Dermis microvascular lymphatic vessel endothelial cell (primary cell): ENCODE data around the gene CAMK2D. TPM values are rescaled to one million over a fixed set of nuclear protein-coding genes. Genes with fewer than 3 reads are reported as not detected.
"Not testable (repeated sequence)": the region's sequence is repeated elsewhere in the genome, so short reads cannot be mapped to it uniquely, and the experiment has no call there.

Experiments used
- DNase-seq, 2 donors: peaks; one replicate each; pipeline versions ENCODE4 v3.0.0 to v3.0.0-alpha.2; 2010; ENCODE audit warnings: low read depth in 2 of 2
- total RNA-seq: library from RNA; depleted of rRNA; stranded (reverse); fragments of >200 nt; gene quantifications from 2 replicates; pipeline ENCODE4 v1.2.1, GENCODE V29; 2014

Gene CAMK2D
- total RNA-seq, 1 donor from 2014 or later = 37.5 TPM

DNA sequence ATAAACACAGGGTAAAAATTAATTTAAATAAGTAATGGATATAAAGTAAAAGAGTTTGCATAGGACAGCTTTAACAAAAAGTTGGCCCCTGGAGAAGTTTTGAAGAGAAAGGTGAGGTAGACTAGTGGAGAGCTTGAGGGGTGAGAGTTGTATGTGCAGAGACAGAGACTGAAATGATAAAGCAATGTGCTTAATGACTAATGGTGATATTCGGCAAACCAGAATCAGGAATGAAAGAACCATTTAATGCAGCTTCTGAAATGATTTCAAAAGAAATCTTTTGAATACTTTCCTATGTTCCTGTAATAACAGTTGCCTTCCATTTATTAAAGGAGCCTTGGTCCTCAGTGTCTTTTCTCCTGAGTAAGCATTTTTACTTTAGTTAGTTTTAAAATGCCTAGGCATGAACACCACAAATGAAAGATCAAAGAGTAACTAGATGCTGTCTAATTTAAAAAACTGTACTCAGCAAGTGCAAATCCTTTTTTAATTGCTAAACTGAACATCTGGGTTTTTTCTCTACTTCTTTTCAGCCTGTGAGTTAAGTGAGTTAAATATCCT lies 28.5 kb downstream of the CAMK2D start:
- DNase-seq = no peak

DNA sequence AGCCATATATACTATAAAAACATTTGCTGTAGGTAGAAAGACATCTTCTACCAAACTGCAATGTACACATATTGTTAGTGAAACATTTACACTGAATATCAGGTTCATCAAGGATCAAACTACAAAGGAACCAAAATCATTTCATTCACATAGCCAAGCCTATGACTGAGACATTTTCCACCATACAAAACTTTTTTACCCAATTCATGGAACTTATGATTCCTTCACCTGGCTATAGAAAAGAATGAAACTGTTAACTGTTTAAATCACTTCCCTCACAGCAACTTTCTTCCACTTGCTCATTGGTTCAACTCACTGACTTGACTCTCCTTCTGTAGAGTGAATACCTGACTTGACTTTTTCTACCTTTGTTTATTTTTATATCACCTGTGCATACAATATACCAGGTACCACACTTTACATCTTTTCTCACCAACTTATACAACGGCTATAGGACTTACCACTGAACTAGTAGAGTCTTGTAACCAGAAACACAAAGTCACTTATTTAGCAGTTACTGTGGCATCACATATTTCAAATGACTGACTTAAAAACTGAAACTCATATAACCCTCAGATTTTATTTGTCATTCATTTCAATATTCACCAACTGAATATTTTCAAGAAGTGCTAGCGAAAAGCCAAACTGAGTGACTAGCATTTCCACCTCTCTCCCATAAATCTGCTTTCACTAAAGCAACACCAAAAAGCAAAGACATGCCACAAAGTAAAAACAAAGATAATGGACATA lies 30.9 kb downstream of the CAMK2D start:
- DNase-seq = no peak

DNA sequence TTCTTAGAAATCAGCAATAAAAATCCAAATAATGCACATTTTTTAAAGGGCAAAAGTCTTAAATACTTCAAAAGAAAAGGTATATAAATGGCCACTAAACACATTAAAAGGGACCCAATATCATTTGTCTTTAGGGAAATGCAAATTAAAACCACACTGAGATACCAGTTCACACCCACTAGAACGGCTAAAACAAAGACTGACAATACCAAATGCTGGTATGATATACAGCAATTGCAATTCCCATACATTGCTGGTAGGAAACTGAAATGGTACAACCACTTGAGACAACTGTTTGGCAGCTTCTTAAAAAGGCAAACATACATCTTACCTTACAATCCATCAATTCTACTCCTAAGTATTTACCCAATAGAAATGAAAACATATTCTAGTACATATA lies 33.7 kb downstream of the CAMK2D start:
- DNase-seq = no peak

DNA sequence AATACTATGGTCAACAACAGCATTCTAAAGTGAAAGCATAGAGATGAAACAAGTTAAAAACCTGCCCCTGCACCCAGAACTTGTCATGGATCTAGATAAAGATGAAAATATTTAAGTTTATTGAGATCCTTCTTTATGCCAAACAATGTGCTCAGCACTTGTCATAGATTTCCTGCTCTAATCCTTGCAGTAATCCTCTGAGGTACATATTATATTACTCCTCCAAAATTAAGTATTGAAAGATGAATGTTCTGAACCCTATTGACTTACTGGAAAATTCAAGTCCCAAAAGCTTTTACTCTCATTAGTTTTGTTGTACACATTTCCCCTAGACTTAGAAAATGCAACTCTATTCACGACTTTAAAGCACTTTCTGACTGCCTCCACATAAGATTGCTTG lies 35.6 kb downstream of the CAMK2D start:
- DNase-seq = no peak

DNA sequence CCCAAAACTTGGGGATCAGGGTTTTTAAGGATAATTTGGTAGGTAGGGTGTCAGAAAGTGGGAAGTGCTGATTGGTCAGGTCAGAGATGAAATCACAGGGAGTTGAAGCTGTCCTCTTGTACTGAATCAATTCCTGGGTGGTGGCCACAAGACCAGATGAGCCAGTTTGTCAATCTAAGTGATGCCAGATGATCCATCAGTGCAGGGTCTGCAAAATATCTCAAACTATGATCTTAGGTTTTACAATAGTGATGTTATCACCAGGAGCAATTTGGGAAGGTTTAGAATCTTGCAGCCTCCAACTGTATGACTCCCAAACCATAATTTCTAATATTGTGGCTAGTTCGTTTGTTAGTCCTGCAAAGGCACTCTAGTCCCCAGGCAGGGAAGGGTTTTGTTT lies 43.3 kb downstream of the CAMK2D start:
- DNase-seq = no peak

DNA sequence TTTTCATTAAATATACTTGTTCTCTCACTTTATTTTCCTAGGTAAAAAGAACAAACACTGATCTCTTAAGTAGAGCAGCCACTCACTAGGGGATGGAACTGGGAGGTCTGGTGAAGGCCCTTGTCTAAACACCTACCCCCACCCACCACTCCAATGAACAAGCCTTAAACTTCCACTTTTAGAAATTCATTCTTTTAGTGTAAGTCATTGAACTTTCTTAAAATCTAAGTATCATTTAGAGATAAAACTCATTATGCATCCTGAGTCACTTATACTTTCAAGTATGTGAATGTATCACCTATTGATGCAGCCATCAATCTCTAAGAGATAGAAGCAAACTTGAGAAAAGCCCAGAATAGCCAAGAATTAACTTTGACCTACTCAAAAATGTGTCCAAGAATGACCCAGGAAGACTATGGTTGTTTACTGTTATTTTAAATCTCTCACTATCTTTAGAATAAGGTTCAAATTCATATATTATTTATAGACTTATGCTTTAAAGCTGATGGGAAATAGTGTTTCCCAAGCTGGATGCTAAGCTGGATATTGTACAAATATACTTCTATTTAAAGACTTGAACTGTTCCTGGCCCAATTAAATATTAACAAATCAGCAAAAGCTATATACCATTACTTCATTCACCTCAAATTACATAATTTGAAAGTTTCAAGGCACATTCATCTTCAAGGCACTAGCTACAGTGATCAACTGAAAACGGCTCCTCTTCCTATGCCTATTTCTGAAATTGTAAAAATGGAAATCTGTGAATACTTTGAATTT lies 49.5 kb downstream of the CAMK2D start:
- no peak for DNase-seq

DNA sequence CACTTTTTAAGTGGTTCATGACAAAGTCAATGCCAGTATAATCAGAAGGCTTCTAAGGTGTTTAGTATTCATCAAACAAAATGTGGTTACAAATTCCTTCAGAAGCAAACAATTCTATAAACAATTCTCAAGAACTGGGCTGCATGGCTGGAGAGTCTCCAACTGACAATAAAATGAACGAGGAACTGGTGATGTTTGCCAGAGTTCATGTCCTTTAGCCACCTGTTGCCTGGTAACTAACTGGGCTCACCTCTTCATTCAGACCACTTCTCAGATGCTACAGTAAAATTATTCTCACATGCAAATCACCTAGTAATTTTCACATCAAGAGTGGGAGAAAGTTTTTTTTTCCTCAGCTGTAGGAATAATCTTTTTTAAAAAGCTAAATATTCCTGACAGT lies 53.3 kb downstream of the CAMK2D start:
- DNase-seq = no peak

DNA sequence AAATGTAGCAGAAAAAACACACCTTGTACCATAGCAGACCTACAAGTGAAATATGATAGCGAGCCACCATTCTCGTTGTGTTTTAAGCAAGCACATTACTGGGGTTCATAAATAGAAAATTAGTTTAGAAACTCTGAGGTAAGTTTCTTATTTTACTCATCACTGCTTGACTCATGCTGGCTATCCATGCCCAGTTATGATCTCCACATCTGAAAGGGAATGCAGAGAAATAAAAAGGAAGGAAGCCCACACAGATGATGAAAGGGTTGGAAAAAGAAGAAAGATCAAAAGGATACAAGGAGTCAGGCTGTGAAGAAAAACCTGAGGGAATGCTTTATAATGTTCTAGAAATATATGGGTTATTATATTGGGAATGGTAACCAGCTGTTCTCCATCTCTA lies 54.5 kb downstream of the CAMK2D start:
- no peak for DNase-seq

DNA sequence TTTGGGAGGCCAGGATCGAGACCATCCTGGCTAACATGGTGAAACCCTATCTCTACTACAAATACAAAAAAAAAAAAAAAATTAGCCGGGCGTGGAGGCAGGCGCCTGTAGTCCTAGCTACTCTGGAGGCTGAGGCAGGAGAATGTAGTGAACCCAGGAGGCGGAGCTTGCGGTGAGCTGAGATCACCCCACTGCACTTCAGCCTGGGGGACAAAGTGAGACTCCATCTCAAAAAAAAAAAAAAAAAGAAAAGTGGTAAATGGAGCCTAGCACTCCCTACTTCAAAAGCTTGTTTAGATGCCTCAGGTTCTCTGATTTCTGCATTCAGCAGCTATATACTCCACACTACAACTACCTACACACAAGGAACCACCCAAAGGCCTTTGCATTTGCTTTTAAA lies 56.4 kb downstream of the CAMK2D start:
- DNase-seq = not testable (repeated sequence)

DNA sequence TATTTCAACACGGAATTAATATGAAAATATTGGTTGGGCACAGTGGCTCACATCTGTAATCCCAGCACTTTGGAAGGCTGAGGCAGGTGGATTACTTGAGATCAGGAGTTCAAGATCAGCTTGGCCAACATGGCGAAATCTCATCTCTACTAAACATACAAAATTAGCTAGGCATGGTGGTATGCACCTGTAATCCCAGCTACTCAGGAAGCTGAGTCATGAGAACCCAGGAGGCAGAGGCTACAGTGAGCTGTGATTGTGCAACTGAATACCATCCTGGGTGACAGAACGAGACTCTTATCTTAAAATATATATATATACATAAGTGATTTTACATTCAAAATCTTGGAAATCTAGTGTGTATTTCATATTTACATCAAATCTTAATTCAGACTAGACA lies 58.9 kb downstream of the CAMK2D start:
- not testable (repeated sequence) for DNase-seq

DNA sequence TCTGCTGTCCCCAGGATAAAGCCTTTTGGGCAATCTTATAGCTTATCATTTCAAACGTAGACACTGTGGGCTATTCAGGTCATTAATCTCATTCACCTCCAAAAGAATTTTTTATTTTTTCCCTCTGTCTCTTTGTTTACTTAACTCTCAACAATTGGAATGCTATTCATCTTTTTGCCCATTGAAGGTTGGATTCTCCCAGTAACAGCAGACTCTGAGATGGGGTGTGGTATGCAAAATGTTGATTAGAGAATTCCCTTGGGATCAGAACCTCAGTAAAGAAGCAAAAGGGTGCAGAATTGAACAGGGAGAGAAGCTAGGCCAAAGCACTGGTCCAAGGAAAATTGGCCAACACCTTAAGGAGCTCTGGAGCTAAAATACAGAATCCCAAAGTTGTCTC lies 60.4 kb downstream of the CAMK2D start:
- no peak for DNase-seq

DNA sequence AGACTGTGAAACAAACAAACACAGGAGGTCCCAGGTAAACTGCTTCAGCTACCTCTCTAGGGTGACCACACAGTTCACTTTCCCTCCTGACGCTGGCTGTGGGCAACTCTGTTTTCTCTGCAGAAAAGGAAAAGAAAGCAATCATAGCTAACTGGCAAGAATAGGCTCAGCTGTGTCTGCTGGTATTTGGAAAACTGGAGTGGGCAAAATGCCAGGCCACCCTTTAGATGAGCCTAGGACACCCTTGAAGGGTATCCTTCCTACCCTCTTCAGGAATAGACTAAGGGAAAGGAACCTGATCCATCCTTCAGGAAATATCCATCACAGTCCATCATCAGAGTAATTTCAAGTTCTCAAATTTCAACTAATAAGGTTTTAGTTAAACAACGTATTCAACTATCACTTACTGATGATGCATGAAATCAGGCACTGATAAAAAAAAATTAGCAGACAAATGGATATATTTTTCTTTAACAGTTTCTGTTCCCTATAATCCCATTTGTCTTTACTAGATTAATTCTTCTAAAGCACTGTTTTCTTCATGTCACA lies 60.9 kb downstream of the CAMK2D start:
- DNase-seq = no peak

DNA sequence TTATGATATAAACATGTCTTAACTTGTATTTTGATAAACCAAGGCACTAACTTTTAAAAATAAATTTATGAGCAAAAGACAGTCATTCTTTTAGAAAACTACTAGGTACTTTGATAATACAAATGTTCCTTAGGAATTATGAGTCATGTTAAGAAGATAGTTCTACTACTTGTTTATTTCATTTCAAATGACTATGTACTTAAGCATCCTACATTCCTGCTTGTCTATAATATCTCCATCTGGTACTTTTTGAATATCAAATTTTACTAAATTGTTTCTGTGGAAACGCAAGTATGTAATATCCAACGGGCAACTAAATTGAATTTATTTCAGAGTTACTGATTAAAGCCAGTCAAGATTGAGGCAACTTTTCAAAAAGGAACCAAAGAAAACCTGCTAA lies 61.8 kb downstream of the CAMK2D start:
- no peak for DNase-seq

DNA sequence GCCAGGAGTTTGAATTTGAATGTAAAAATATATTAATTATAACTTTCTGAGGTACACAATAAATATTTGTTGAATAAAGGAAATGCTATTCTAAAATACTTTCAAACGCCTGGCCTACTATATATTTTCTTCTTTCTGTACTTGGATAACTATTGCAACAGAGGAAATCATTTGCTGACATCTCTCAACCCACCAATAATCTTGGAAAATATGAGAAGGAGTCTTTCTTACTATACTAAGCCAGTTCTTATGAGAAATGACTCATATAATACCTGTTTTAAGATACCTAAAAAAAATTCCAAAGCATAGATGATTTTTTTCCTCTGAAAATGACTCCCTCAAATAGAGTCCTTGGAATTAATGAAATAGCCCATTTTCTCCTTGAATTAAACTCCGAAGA lies 64.1 kb downstream of the CAMK2D start:
- no peak for DNase-seq

DNA sequence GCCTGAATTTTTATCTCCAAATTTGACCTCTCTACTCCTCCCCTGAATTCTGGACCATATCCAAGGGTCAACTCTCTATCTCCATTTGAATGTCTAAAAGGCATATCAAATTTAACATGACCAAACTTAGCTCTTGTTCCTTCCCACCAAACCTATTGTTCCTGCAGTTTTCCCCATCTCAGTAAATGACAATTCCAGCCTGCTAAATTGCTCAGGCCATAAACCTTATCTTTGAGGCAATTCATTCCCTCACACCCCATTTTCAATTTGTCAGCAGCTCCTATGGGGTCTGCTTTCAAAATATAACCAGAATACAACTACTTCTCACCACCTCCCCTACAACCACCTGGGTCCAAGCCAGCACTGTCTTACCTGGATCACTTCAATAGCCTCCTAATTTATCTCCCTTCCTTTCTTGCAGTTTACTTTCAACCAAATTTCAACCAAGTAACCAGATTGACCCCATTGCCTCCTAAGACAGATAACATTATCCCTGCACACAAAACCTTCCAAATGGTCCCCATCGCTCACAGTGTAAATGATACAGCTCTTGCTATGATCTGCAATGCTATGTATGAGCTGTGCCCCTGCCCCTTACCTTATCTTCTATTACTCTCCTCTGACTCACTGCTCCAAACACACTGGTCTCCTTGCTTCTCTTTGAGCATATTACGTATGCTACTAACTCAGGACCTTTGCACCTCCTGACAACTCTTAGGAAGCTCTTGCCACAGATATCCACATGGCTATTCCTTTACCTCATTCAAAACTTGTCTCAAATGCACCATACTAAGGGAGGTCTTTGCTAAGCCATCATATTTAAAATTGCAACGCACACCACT lies 66.0 kb downstream of the CAMK2D start:
- no peak for DNase-seq

DNA sequence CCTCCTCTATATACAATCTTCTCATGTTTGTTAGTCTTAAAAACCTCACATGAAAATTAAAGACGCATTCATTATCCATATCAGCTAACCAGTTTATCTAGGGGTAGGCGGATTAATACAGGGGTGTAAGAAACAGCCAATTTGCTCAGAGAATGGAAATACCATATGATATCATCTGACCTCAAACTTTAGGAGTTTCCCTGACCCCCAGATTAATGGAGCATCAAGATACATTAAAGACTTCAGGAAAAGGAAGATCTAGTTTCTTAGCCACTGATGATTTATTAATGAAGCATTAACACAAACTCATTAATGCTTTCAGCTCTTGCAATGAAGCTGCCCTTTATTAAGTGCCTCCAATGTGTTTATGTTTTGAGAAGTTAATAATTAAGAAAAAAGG lies 67.5 kb downstream of the CAMK2D start:
- DNase-seq = no peak

DNA sequence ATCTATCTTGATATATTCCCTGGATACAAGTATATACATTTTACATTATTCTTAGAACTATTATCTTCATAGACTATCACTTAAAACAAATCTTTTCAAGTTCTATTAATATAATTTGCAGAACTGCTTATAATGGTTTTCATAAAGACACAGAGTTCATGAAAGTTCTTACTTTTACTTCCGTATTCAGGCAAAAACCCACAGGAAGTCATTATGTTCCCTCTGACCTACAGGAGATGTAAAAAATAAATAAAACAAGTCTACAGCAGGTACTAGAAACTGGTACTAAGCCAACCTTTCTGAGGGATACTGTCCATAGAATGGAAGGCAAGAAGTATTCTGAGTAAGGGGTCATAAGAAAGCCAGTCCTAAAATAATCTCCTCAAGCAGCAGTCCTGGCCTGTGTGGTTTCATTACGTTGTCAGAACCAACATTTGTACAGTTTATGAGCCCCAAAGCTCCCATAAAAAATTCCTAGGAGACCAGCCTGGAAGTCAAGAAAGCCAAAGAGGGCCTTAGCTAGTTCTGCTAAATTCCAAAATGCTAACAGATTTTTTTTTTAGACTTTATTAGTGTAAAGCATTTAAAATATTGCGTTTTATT lies 68.6 kb downstream of the CAMK2D start:
- DNase-seq = no peak

DNA sequence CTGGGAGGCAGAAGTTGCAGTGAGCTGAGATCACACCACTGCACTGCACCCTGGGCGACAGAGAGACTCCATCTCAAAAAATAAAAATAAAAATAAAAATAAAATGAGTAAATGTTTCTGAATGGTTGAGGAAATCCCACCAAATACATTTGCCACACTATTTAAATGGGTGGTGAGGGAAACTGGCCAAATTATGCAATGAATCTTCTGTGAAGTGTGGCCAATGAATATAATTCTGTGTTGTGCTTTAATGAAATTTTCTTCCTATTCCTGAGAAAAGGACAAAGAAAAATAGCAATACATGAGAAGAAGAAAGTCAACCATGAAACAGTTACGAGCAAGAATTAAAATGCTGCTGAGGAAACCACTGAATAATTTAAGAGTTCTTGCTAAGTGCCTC lies 69.9 kb downstream of the CAMK2D start:
- no peak for DNase-seq

DNA sequence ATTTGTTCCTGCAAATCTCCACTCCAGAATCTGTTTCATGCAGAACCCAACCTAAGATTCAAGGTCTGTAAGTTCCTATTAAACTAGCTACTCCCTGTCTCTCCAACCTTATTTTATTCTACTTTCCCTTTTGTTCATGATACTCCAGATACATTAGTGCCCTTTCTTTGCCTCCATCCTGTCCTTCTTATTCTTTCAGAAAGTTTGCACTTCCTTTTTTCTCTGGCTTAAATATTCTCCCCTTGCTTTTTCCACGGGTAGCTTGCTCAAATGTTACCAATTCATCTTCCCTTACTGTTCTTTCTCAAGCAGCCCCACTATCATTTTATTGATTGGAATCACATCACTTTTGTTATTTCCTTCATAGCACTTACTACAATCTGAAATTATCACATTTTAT lies 72.1 kb downstream of the CAMK2D start:
- DNase-seq = no peak

DNA sequence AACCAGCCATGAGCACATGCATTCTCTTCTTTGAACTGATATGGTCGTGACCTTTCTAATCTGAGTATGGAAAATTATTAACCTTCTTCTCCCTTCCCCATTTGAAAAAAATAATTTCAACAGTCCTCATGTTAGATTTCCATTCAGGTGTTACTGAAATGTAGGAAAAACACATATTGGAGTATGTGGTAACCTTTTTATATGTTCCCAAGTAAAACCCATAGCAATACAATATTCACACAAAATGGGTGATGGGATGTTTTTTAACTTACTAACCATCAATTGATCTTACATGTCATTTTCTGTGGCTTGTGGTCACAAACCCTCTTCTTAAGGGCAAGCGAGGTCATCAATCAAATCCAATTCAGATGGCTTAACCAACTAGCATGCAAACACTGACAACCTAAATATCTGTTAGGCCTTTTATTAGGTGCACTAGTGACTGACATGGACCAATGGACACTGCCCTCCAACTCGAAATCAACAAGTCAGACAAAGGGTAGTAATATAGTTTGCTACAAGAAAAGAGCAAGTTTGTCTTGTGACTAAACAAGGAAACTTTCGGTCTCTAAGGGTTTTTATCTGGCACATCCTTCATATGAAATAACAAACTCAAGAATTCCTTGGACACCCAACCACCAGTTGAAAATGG lies 74.3 kb downstream of the CAMK2D start:
- no peak for DNase-seq

DNA sequence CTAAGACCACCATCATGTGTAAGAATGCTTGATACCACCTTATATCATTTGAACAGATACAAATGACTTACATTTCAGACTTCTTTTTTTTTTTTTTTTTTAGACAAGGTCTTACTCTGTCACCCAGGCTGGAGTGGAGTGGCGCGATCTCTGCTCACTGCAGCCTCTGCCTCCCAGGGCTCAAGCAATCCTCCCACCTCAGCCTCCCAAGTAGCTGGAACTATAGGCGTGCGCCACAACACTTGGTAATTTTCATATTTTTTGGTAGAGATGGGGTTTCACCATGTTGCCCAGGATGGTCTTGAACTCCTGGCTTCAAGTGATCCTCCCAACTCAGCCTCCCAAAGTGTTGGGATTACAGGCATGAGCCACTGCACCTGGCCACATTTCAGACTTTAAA lies 76.4 kb downstream of the CAMK2D start:
- DNase-seq = not testable (repeated sequence)
